ENCODE results near the gene CCL28. TPM values are rescaled to one million over a fixed set of nuclear protein-coding genes. Genes with fewer than 3 reads are reported as not detected.

Gene CCL28
- polyA plus RNA-seq, 2 of the 4 experiments (the other 2 are of a cell fraction): 0.15 to 0.39 TPM

DNA sequence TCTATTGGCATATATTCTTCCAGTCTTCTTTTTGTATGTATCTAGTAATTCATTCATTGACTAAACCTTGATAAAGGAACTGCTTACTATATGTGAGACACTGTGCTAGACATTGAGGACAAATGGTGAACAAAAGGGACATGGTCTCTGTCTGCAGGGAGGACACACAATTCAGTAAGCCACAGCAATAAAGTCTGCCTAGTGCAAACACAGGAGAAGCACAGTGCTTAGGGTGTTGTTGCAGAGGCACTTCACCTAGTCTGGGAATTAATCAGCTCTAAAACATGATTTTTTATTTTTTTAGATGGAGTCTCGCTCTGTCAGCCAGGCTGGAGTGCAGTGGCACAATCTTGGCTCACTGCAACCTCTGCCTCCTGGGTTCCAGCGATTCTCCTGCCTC is 6.4 kb upstream of the CCL28 start:
- CTCF ChIA-PET: interaction anchor here (0.7 to 0.9 kb wide), 2 partner anchors 8 to 19 kb away, joined by 3 read pairs; no protein-coding TSS in a partner anchor
- POLR2A ChIA-PET: interaction anchor here (1.0 kb wide), 1 partner anchor 65 kb away, joined by 5 read pairs; the partner anchor contains the start of gene TMEM267
- FAIRE-seq (no peak), ATAC-seq (no peak), DNase-seq (ENCODE audit: low read depth in 1 of 2, low spot score in 1 of 2) (no peak)
- no peak overlapping the region for H3K27ac ChIP-seq
- H3K4me2 ChIP-seq: no peak overlapping the region
- H3K4me3 ChIP-seq: no peak overlapping the region
- TF ChIP-seq POLR2AphosphoS2 (conservative IDR thresholded peaks at IDR 0.05; ENCODE audit: low read length) (no peak), RFX5 (IDR thresholded peaks at IDR 0.05) (no peak), JUN (IDR thresholded peaks at IDR 0.05) (no peak), SMC3 (IDR thresholded peaks at IDR 0.05) (no peak), NFE2L2 (conservative IDR thresholded peaks at IDR 0.05; ENCODE audit: low read length) (no peak), CEBPB (IDR thresholded peaks at IDR 0.05) (no peak), PHF8 (IDR thresholded peaks at IDR 0.05; ENCODE audit: borderline replicate concordance, low read depth) (no peak), KDM1A (IDR thresholded peaks at IDR 0.05; ENCODE audit: low read depth) (no peak), RNF2 (IDR thresholded peaks at IDR 0.05; ENCODE audit: borderline replicate concordance, low read depth) (no peak), CHD4 (IDR thresholded peaks at IDR 0.05; ENCODE audit: borderline replicate concordance) (no peak), MAZ (IDR thresholded peaks at IDR 0.05; ENCODE audit: borderline replicate concordance, low read depth, low read length) (no peak), HOXA7 (CRISPR knock-in tag; IDR thresholded peaks at IDR 0.05) (no peak)
- TF ChIP-seq, protein P1, sequence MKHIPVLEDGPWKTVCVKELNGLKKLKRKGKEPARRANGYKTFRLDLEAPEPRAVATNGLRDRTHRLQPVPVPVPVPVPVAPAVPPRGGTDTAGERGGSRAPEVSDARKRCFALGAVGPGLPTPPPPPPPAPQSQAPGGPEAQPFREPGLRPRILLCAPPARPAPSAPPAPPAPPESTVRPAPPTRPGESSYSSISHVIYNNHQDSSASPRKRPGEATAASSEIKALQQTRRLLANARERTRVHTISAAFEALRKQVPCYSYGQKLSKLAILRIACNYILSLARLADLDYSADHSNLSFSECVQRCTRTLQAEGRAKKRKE (CRISPR knock-in tag; IDR thresholded peaks at IDR 0.05; ENCODE audit: low read depth): no peak
- TF ChIP-seq, protein P2, sequence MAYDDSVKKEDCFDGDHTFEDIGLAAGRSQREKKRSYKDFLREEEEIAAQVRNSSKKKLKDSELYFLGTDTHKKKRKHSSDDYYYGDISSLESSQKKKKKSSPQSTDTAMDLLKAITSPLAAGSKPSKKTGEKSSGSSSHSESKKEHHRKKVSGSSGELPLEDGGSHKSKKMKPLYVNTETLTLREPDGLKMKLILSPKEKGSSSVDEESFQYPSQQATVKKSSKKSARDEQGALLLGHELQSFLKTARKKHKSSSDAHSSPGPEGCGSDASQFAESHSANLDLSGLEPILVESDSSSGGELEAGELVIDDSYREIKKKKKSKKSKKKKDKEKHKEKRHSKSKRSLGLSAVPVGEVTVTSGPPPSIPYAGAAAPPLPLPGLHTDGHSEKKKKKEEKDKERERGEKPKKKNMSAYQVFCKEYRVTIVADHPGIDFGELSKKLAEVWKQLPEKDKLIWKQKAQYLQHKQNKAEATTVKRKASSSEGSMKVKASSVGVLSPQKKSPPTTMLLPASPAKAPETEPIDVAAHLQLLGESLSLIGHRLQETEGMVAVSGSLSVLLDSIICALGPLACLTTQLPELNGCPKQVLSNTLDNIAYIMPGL (CRISPR knock-in tag; IDR thresholded peaks at IDR 0.05; ENCODE audit: borderline replicate concordance): no peak
- TF ChIP-seq, protein P3, sequence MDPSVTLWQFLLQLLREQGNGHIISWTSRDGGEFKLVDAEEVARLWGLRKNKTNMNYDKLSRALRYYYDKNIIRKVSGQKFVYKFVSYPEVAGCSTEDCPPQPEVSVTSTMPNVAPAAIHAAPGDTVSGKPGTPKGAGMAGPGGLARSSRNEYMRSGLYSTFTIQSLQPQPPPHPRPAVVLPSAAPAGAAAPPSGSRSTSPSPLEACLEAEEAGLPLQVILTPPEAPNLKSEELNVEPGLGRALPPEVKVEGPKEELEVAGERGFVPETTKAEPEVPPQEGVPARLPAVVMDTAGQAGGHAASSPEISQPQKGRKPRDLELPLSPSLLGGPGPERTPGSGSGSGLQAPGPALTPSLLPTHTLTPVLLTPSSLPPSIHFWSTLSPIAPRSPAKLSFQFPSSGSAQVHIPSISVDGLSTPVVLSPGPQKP (IDR thresholded peaks at IDR 0.05; ENCODE audit: low read depth, low read length): no peak
- H3K9me3 ChIP-seq: no peaks in the 10 kb centered on the region
- peaks cover 19% of the 10 kb centered on the region; the same call in 2 of the 3 replicates for H3K4me1 ChIP-seq
- 79% methylated on average over 2 of the region's 2 CpGs for WGBS (ENCODE audit: missing lambda C conversion rate)

DNA sequence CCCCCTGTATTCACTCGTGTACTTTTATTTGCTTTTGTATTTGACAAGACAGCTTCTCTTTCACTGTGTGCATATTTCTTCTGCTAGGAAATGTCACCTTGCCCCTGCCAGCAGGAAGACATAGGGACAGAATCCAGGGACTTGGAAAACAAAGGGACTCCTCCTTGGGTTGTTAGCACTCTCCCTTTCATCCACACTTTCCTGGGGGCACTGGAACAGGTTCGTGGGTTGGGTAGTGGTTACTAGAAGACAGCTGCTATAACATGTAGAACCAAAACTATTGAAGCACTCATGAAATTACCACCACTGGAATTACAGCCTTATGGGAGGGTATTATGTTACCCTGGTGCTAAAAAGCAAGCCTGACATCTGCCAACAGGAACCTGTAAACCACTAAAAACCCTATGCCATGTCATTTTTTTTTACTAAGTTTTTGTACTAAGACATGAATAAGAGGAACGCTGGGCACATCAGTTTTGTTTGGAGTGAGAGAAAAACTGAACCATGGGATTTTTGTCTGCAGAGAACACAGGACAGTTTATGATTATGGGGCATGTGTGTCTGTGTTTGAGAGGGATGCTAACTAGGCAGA is 4.7 kb upstream of the CCL28 start:
- no peak overlapping the region for H3K4me3 ChIP-seq
- H3K4me2 ChIP-seq: no peak overlapping the region
- WGBS (ENCODE audit: missing lambda C conversion rate): 17% methylated on average over 3 of the region's 3 CpGs
- FAIRE-seq: no peak
- no peak for DNase-seq (ENCODE audit: low read depth in 1 of 2, low spot score in 1 of 2)
- ChIA-PET CTCF (interaction anchor here (2.0 kb wide), 1 partner anchor 27 kb away, joined by 6 read pairs; no protein-coding TSS in a partner anchor), POLR2A (interaction anchor here (0.6 kb wide), 1 partner anchor 64 kb away, joined by 5 read pairs; no protein-coding TSS in a partner anchor)
- H3K9me3 ChIP-seq: no peaks in the 10 kb centered on the region
- TF ChIP-seq, protein P4, sequence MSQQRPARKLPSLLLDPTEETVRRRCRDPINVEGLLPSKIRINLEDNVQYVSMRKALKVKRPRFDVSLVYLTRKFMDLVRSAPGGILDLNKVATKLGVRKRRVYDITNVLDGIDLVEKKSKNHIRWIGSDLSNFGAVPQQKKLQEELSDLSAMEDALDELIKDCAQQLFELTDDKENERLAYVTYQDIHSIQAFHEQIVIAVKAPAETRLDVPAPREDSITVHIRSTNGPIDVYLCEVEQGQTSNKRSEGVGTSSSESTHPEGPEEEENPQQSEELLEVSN (IDR thresholded peaks at IDR 0.05; ENCODE audit: borderline replicate concordance, low read depth): no peak
- TF ChIP-seq NFE2L2 (conservative IDR thresholded peaks at IDR 0.05; ENCODE audit: low read length): no peak
- no peak for TF ChIP-seq MYC (IDR thresholded peaks at IDR 0.05; ENCODE audit: borderline replicate concordance, low read length)
- TF ChIP-seq CHD2 (IDR thresholded peaks at IDR 0.05; ENCODE audit: low read length, partially characterized antibody): no peak
- TF ChIP-seq ZNF302 (CRISPR knock-in tag; IDR thresholded peaks at IDR 0.05): no peak
- TF ChIP-seq HDAC2 (IDR thresholded peaks at IDR 0.05): no peak
- H3K27ac ChIP-seq: 0 out of 6 replicates have a peak overlapping the region, but pooled peaks of 1 of the 2 experiments have one; percentile 21
- ATAC-seq: no peak
- H3K4me1 ChIP-seq: peaks cover 7% of the 10 kb centered on the region; the same call in 2 of the 3 replicates
